ENCODE measurements around the gene RASA4B.
"Not testable (repeated sequence)": the region's sequence is repeated elsewhere in the genome, so short reads cannot be mapped to it uniquely, and the experiment has no call there.

Gene RASA4B

DNA sequence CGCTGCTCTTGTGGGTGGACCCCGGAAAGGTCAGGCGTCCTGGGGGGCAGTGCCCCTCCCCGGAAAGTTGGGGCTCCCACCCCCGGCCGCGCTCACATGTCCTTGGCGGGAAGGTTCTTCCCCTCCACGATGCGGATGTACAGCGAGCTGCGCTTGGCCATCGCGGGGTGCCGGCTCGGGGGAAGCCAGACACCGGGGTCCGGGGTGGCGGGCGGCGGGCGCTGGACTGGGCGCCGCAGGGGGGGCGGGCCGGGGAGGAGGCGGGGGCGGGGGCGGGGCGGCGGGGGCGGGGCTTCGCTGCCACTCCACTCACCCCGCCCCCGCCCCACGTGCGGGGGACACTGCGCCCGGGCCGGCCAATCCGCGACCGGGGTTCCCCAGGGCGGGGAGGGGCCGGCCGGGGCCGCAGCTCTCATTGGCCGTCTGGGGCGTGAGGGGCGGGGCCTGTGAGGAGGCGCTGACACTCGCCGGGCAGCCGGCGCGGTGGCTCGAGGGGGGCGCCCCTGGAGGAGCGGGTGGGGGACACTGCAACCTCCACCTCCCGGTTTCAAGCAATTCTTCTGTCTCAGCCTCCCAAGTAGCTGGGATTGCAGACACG is at the start of gene RASA4B:
Gene RASA4B, minus strand, starts transcription at position 228 of the 598 bp plus-strand sequence. Its CDS starts 67 bp downstream, at position 161.
- not testable (repeated sequence) for DNase-seq (ENCODE audit: low spot score)

- DNase-seq (ENCODE audit: low spot score), result not testable (repeated sequence)
Observed at GRCh38 chr7:102550808-102551422, 33.3 kb upstream of the RASA4B start, which contains the start of gene SPDYE2. Gene SPDYE2 (plus strand): TSS chr7:102551226. CDS start chr7:102553256, 2,030 bp downstream.

DNA sequence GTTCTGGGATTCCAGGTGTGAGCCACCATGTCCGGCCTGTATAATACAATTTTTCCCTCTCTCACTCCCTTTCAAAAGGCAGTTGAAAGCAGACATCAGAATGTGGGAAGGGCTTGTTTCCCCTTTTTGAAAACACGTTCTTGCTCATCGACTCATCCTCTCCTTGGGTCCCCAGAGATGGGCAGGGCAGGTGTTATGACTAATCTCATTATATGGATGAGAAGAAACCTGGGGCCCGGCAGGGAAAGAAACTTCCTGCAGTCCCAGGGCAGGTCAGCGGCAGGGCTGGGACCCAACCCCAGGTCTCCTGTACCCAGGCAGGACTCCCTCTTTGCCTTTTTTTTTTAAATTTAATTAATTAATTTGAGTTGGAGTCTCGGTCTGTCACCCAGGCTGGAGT is 28.8 kb upstream of the RASA4B start:
- not testable (repeated sequence) for DNase-seq (ENCODE audit: low spot score)

DNA sequence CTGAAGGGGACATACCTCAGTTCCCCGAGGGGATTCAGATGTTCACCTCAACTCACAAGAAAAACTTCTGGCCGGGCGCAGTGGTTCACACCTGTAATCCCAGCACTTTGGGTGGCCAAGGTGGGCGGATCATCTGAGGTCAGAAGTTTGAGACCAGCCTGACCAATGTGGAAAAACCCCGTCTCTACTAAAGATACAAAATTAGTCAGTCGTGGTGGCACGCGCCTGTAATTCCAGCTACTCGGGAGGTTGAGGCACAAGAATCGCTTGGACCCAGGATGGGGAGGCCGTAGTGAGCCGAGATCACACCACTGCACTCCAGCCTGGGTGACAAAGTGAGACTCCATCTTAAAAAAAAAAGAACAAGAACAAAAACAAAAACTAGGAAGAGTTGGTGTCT is 27.7 kb upstream of the RASA4B start:
- not testable (repeated sequence) for DNase-seq (ENCODE audit: low spot score)

DNA sequence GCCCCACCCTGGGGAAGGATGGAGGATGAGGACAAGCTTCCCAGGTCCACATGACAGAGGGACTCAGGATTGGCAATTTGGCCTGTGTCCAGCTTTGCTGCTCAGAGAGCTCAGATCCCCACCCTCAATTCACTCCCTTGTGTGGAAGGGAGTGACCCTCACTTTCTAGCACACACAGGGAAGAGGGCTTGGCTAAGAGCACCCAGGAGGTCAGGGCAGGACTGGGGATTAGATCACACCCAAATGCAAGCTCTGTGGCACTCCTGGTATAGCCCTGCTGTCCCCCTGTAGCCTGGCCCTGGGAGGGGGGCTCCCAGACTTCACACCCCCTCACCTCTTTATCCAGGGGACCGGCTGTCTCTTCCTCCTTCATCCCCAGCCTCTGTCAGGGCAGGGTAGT is 26.8 kb upstream of the RASA4B start:
- DNase-seq (ENCODE audit: low spot score), result not testable (repeated sequence)

DNA sequence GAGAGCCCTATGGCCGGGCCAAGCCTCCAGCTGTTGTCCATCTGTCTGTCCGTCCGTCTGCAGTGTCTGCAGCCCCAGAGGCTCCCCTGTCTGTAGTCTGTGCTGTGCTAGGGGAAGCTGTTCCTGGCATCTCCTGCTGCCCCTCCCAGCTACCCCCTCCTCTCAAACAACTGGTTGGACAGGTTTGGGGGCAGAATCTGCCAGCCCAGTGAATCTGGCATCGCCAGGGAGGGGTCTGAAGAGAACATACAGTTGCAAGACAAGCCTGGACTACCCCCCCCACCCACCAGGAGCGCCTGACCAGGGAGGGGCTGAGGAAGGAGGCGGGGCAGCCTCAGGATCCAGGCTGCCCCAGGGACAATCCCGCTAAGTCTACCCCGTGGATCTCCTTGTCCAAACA is 26.0 kb upstream of the RASA4B start, which contains the start of gene UPK3BL2:
Gene UPK3BL2, minus strand, starts transcription at position 101 of the 400 bp plus-strand sequence. Its CDS starts 60 bp downstream, at position 41.
- not testable (repeated sequence) for DNase-seq (ENCODE audit: low spot score)

GRCh38 chr7:102542771-102543170 is 25.2 kb upstream of the RASA4B start:
- not testable (repeated sequence) for DNase-seq (ENCODE audit: low spot score)

DNA sequence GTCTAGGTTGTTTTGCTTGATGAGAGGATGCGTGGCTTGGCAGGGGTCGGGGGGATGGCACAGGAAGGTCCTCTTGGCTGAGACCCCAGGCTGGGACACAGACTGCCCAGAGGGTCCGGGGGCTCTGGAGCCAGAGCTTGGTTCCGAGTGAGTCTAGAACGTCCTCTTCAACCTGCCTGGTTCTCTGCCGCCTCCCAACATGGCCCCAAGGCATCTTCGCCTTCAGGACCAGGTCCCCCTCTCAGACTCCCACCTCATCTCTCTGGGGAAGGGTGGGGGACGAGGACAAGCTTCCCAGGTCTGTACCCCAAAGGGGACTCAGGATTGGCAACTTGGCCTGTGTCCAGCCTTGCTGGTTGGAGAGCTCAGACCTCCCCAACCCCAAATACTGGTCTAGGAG is 24.5 kb upstream of the RASA4B start:
- not testable (repeated sequence) for DNase-seq (ENCODE audit: low spot score)

GRCh38 chr7:102540604-102541003 is 23.0 kb upstream of the RASA4B start:
- DNase-seq (ENCODE audit: low spot score), result not testable (repeated sequence)

GRCh38 chr7:102535062-102535615 is 17.6 kb upstream of the RASA4B start:
- DNase-seq (ENCODE audit: low spot score), result not testable (repeated sequence)

GRCh38 chr7:102532127-102532526 is 14.6 kb upstream of the RASA4B start:
- not testable (repeated sequence) for DNase-seq (ENCODE audit: low spot score)

DNA sequence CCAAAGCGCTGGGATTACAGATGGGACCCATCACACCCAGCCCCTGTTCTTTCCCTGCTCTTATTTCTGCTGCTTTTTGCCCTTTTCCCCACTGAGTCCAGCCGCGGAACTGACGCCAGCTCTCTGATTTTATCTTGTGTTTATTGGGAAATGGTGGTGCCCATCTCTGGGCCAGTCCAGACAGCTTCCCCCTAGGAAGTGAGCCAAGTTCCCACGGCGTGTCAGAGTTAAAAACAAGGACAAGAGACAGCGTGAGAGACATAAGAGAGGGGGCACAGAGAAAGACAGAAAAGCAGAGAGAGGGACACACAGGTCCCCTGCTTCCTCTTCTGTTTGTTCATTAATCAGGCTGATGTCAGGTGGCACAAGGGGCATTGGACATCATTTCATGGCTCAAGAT is 14.0 kb upstream of the RASA4B start:
- DNase-seq (ENCODE audit: low spot score), result not testable (repeated sequence)

DNA sequence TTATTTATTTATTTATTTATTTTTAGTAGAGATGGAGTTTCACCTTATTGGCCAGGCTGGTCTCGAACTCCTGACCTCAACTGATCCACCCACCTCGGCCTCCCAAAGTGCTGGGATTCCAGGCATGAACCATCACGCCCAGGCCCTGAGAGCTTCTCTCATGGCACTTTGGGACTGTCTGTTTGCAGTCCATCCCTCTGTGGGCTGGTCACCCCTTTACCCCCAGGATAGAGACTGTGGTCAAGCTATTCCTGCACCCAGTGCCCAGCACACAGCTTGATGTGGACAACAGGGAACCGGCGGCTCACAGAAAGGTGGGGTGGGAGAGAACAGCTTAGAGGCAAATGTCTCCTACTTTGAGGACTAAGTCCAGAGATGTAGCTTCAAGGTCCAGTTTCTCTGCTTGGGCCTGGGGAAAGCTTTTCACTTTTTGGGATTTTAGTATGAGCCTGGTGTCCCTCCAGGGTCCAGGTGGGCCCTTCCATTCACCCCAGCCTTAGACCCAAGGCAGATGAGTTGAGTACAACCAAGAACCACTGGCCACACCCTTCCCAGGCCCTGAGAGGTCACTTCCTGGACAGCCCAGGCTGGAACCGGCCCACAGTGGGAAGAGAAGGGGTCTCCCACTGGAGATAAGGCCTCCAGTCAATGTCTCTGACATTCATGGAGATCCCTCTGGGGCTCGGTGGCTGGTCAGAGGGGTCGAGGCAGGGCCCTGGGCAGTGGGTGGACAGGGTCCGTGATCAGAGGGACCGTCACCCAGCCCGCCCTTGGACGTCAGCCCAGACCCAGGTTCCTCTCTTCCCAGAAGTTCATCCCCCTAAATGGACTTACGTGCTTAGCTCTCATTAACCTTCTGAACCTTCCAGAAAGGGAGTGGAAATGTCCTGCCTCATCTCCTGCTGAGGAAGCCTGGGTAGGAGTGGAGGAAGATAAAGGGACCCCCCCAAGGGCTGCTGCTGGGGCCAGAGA is 10.5 kb upstream of the RASA4B start:
- DNase-seq (ENCODE audit: low spot score), result not testable (repeated sequence)

GRCh38 chr7:102527182-102527581 is 9.6 kb upstream of the RASA4B start:
- DNase-seq (ENCODE audit: low spot score), result not testable (repeated sequence)

GRCh38 chr7:102524803-102525202 is 7.2 kb upstream of the RASA4B start:
- DNase-seq (ENCODE audit: low spot score), result not testable (repeated sequence)

DNA sequence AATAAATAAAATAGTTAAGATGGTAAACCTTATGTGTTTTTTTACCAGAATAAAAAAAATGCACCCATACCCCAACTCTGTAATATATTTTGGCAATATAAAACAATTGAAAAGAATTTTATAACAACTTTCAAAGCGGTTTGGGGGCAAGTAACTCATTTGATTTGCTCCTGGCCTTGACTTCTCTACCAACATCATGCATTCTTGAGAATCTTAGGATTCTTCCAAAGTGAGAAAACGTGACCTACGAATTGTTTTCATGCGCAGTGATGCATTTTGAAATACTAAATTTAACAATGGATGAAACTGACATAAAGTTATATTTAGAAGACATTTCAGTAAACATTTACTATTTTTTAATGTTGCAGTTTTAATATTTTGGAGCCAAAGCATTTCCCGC is 3.2 kb upstream of the RASA4B start:
- DNase-seq (ENCODE audit: low spot score), result not testable (repeated sequence)

DNA sequence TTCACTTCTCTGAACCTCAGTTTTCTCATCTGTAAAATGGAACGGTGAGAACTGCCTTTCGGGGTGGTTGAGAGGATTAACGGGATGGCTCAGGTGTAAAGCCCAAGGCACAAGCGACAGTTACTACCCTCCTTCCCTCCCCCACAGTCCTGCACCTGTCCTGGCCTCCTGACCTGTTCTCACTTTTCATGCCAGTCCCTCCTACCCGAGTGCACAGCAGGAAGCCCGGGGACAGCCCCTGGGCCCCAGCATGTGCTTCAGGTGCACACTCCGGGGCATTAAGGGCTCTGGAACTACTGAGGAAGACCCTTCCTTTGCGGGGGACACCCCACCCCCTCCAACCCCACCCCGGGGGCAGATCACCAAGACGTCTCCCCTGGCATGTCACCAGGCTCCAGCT is 626 bp downstream of the RASA4B start:
- DNase-seq (ENCODE audit: low spot score), result not testable (repeated sequence)

GRCh38 chr7:102515889-102516288 is 1.7 kb downstream of the RASA4B start:
- DNase-seq (ENCODE audit: low spot score), result not testable (repeated sequence)

- DNase-seq (ENCODE audit: low spot score), result not testable (repeated sequence)
Observed at GRCh38 chr7:102514881-102515721, 2.5 kb downstream of the RASA4B start.

- not testable (repeated sequence) for DNase-seq (ENCODE audit: low spot score)
Observed at GRCh38 chr7:102512642-102513221, 4.8 kb downstream of the RASA4B start.

Data from hepatic stellate cell (primary cell).